GM21515 (cell line): ENCODE results near the gene CADPS2.
A peak's percentile ranks its signal among the peaks of the same experiment; 100 is the strongest.

Experiments used
- ATAC-seq: cut with Tn5 transposase; IDR thresholded peaks from one replicate; pipeline ENCODE4 v1.9.1; 2021; ENCODE audit not compliant: unreplicated experiment

The CADPS2 gene

DNA sequence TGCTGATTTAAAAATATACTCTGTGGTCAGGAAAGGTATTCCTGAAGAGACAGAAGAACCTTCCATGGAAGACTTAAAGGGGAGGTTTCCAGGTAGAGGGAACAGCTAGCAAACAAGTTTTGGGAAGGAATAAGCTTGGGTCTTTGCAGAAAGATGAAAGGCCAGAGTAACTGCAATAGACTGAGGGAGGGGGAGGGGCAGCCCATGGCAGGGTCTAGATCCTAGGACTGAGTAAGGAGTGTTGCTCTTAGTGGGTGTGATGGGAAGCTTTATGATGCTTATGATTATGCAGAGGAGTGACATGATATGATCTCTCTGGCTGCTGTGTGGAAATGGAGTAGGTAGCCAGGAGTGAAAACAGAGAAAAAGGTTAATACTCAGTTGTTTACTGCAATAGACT is 491.7 kb downstream of the CADPS2 start:
- ATAC-seq, result no peak

DNA sequence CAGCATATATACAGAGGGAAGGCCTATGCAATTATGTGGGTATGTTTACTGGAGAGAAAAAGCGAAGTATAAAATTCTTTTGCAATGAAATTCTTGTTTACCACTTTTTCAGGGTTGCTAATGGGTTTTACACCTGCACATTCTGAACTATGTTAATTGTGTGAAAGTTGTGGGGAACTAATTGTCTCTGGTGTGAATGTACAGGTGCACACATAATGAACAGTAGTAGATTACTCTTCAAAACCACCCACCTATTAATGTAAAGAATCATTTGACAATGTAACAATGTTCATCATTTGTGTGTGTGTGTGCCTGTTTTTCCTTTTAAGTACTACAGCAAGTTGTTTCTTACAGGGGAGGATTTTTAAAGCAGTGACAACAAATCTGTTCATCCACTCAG is 501.7 kb downstream of the CADPS2 start:
- no peak for ATAC-seq

GRCh38 chr7:122383934-122384333 is 502.3 kb downstream of the CADPS2 start:
- ATAC-seq, result peak; percentile 81

DNA sequence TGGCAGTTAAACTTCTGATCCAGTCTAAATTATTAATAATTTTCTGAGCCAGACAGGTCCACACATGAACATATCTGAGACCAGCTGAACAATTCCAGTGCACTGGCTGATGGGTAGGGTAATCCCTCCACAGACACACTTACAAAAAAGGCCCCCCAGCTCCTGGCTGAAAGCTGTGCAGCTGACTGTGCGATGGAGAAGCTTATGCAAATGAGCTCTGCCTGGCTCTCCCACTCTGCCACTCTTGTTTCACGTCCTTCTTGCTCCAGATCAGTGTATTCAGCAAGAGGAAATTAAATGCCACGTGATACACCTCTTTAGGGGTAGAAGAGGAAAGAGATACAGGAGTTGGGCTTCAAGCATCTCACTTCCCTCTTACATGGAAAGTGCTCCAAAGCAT is 505.3 kb downstream of the CADPS2 start:
- ATAC-seq, result no peak

GRCh38 chr7:122379491-122379890 is 506.8 kb downstream of the CADPS2 start:
- ATAC-seq, result no peak

- ATAC-seq, result no peak
Observed at GRCh38 chr7:122369756-122370155, 516.5 kb downstream of the CADPS2 start.

GRCh38 chr7:122364761-122365280 is 521.4 kb downstream of the CADPS2 start:
- ATAC-seq, result no peak

DNA sequence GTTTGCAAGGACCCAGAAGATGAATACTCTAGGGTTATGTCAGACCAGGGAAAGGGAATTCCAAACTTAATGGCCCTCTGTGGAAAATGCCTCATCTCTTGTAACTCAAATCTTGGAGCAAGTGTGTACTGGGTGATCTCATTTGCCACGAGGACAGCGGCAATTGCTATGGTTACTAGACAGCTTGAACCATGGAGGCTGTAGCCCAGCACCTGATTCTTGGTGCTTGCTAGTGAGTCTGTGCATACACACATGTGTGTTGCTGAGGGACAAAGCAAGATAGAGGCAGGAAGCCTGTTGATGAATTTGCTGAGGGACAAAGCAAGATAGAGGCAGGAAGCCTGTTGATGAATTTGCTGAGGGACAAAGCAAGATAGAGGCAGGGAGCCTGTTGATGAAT is 523.1 kb downstream of the CADPS2 start:
- ATAC-seq, result no peak

- ATAC-seq, result no peak
Observed at GRCh38 chr7:122362473-122362872, 523.8 kb downstream of the CADPS2 start.

- ATAC-seq, result no peak
Observed at GRCh38 chr7:122354656-122355055, 531.6 kb downstream of the CADPS2 start.

DNA sequence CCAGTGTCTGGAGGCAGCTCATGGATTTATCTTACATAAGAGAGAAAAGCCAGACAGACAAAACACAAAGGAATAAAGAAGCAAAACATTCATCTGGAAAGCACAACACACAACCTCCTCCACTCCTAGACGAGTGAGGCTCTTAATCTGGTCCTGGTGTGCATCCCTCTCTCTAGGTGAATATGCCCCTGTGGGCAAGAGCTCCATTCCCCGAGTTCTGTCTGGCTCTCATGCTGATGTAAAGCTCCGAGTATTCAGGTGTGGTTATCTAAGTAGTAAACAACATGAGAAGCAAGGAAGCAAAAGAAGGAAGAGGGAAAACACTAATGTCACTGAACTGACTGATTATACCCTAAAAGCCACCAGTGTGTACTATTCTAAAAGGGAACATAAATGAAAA is 533.8 kb downstream of the CADPS2 start:
- no peak for ATAC-seq

DNA sequence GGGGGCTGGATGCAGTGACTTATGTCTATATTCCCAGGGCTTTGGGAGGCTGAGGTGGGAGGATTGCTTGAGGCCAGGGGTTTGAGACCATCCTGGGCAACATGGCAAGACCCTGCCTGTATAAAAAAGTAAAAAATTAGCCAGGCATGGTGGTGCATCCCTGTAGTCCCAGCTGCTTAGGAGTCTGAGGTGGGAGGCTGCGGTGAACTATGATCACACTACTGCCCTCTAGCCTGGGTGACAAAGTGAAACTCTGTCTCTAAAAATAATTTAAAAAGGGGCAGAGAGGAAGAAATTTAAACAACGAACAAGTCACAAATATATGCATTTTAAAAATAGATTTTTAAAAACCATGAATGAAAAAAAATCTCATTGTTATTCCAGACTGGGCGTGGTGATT is 535.6 kb downstream of the CADPS2 start:
- ATAC-seq, result no peak

- no peak for ATAC-seq
Observed at GRCh38 chr7:122344303-122344620, 542.0 kb downstream of the CADPS2 start.

GRCh38 chr7:122343601-122344302 is 542.5 kb downstream of the CADPS2 start:
- no peak for ATAC-seq

DNA sequence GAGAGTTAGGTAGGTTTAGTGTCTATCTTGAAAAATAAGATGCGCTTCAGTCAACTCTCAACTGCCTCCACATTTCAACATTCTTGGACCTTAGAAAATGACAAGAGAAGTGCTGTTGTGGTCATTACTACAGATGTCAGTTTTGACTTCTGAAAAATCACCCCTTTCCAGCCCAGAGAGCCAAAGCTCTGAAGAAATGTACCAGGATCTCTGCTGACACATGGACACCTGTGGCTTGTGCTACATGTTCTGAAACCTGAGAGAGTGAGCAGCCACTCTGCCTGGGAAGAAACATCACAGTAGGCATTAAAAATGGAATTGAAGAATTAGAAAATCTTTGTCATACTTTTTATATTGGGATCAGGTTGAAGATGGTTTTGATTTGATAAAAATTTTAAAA is 545.8 kb downstream of the CADPS2 start:
- ATAC-seq, result no peak

- no peak for ATAC-seq
Observed at GRCh38 chr7:122339145-122339904, 546.9 kb downstream of the CADPS2 start.

DNA sequence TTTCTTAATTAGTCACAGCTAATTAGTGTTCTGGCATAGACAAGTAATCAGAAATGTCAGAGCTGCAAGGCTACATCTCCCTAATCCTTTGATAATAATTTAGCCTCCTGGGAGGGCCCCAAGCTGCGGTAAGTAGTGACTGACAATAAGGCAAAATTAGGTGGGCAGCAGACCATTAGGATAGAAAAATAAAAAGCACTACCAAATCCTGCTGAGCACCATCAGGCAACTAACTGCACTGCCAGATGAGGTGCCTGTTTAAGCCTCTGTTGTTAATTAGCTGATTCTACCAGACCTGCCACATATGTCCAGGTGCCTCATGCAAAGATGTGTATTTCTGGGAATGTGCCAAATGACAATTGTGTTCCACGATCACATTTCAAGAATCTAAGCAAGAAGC is 549.2 kb downstream of the CADPS2 start:
- ATAC-seq, result no peak

DNA sequence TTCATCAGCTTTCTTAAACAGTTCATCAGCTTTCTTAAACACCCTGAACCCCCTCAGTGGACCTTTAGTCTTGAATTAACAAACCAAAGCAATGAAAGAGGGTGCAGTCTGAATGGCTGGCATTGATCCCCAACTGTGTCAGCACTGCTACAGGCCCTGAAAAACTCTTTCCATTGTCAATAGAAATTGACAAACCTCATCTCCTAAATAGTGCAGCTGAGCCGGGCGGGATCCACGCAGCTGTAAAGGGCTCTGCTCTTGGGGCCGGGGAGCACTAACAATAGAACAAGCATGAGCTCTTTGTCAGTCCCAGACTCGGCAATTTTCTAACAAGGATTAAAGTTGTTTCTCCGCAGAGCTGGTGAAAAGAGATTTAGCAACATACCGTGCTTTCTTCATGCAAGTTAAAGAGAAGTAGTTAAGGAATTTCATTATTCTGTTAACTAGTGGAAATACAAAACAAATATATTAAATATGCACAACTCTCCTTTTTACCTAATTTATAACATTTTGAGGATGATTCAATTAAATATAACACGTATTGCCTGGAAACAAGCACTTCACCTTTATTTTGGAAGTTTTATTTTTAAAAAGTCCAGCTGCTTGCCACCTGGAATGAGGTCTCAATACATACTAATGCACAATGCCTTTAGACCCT is 557.0 kb downstream of the CADPS2 start:
- ATAC-seq, result no peak

DNA sequence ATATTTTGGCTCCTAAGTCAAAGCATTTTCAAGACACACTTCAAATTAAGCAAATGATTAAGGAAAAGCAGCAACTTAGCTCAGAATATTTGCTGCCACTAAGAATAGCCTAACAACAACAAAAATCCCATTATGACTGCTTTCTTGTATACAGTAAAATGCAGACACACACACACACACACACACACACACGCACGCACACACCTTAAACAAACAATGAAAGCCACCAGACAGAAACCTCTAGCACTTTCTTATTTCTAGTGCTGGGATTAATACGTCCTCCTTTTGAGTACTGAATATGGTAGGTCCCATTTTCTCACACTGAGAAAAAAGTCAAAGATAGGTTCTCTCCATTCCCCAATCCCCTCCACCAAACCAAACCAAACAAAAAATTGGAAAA is 558.3 kb downstream of the CADPS2 start:
- ATAC-seq, result no peak

DNA sequence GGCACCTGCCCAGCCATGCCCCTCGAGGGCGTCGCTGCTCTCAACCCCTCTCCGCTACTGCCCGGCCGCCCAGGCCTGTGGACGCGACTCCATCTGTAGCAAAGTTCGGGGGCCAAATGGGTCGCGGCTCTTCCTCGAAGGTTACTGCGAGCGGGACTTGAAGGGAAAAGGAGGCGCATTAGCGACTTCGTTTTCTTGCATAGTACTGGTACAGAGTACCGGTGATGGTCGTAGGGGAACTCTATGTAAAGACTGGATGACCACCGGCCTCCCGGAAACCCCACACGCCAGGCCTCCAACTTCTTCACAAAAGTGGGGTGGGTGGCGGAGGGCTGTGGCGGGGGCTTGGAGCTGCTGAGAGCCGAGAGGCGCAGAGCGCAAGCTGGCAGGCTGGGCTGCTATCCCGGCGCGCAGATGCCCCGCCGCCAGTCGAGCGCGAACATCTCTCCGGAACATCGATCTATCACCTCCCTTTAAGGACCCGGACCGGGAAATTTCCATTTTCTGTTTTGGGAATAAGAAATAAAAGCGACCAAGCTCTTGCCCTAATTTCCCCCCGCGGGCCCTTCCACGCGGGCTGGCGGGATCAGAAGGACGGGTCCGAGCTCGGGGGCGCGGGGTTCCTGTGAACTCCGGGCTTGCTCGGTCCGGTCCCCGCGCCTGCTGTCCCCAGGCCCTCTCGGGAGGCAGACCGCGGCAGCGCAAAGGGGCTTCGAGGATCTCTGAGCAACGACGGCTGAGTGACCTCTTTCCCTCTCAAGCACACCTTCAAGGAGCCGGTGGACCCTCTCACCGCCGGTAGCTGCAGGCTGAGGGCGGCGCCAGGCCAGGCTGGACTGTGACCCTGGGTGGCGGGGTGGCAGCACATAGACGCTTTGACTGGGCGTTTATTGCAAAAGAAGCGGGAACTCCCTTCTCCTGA is 569.5 kb downstream of the CADPS2 start:
- no peak for ATAC-seq
